ENCODE results near the gene OR4E1.
"Not testable (repeated sequence)": the region's sequence is repeated elsewhere in the genome, so short reads cannot be mapped to it uniquely, and the experiment has no call there.

The OR4E1 gene

DNA sequence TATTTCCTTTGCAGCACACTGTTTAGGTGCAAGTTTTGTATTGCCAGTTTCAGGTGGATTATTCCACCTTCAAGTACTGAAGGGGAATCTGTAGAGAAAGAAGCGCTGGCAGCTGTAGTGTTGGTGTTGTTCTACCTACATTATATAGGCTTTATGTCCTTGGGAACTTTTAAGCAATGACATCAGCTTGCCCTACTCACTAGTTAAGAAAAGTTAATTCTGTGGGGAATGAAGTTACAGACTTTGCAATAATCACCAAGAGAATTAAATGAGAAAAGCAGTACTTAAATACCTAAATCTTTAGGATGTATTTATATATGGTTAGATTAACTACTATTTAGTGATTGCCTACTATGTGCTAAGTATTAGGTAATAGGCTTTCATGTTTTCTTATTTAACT is at the start of gene OR4E1:
TSS of gene OR4E1 (minus strand) at position 101 of the 400 bp plus-strand sequence. CDS start 2,883 bp downstream, outside the sequence.
- DNase-seq (ENCODE audit: low read depth): no peak

GRCh38 chr14:21721504-21721903 is 47.9 kb upstream of the OR4E1 start:
- DNase-seq (ENCODE audit: low read depth): no peak

DNA sequence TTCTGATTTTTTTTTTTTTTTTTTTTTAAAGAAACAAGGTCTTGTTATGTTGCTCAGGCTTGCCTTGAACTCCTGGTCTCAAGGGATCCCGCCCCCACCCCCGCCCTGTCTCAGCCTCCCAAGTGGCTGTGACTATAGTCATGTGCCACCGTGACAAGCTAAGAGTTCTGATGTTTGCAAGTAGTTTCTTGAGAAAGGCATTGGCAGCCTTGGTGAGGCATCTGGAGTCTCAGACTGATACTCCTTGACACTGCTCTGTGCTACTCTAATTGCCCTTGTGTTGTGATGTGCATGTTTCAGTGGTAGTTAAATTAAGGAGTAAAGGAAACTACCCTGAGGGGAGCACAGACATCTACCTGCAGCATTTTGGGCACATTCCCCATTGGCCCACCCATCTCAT is 46.2 kb upstream of the OR4E1 start:
- DNase-seq (ENCODE audit: low read depth): no peak

GRCh38 chr14:21714318-21714929 is 40.8 kb upstream of the OR4E1 start:
- DNase-seq (ENCODE audit: low read depth): no peak

DNA sequence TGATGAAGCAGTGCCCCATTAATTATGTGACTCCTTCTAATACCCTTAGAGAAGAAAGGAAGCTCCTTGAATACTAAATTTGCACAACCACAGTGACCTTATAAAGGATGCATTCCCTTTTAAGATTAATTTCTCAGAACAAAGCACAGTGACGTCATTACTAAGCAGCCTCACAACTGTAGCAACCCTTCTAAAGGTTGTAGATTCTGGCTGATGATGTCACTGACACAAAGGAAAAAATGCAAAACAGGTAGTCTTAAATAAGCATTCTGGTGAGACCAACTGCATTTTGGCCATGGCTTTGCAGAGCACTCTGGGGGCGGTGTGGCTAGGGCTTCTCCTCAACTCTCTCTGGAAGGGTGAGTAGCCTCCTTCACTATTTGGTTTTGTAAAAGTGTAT is 38.4 kb upstream of the OR4E1 start:
- no peak for DNase-seq (ENCODE audit: low read depth)

GRCh38 chr14:21711360-21711961 is 37.8 kb upstream of the OR4E1 start:
- no peak for DNase-seq (ENCODE audit: low read depth)

DNA sequence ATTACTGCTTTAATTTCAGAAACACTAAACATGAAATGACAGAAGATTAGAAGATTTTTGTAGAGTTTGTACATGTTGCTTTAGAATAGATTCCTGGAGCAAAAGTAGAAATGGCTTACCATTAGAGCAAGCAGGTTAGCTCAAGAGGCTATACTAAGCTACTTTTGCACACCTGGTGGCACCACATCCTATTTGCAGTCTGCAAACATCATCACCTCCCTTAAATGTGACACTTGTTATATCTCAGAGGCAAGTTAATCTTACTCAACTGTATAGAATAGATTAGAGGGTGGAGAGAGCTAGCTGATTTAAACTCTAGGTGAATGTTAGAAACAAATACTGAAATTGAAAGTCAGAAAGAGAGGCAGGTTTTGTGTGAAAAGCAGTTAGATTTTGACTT is 30.7 kb upstream of the OR4E1 start:
- DNase-seq (ENCODE audit: low read depth): no peak

GRCh38 chr14:21703357-21704326 is 30.0 kb upstream of the OR4E1 start:
- no peak for DNase-seq (ENCODE audit: low read depth)

- DNase-seq (ENCODE audit: low read depth): no peak
These were observed 28.7 kb upstream of the OR4E1 start for GRCh38 chr14:21702316-21702715.

- no peak for DNase-seq (ENCODE audit: low read depth)
These were observed 25.9 kb upstream of the OR4E1 start for GRCh38 chr14:21699551-21699950.

- DNase-seq (ENCODE audit: low read depth): not testable (repeated sequence)
These were observed 24.9 kb upstream of the OR4E1 start for GRCh38 chr14:21698538-21698937.

DNA sequence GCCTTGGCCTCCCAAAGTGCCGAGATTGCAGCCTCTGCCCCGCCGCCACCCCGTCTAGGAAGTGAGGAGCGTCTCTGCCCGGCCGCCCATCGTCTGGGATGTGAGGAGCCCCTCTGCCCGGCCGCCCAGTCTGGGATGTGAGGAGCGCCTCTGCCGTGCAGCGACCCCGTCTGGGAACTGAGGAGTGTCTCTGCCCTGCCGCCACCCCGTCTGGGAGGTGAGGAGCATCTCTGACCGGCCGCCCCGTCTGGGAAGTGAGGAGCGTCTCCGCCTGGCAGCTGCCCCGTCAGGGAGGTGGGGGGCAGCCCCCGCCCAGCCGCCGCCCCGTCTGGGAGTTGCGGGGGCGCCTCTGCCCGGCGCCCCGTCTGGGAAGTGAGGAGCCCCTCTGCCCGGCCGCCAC is 24.0 kb upstream of the OR4E1 start:
- not testable (repeated sequence) for DNase-seq (ENCODE audit: low read depth)

- no peak for DNase-seq (ENCODE audit: low read depth)
These were observed 20.8 kb upstream of the OR4E1 start for GRCh38 chr14:21694425-21694824.

DNA sequence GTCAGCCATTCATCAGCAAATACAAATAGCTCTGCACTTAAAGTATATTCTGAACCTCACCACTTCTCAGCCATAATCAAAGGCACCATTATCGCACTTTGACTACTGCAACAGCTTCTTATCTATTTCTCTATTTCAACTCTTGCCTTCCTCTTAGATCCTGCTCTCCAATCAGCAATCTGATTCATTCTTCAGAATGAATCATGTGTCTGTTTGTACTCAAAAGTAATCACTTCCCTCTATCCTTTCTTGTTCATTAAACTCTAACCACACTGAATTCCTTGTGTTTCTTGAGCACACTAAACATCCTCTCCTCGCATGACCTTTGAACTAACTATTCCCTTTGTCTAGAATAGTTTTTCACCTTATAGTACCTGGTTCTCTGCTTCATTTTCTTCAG is 12.8 kb upstream of the OR4E1 start:
- DNase-seq (ENCODE audit: low read depth): no peak

- DNase-seq (ENCODE audit: low read depth): no peak
These were observed 6.5 kb upstream of the OR4E1 start for GRCh38 chr14:21680072-21680471.

- no peak for DNase-seq (ENCODE audit: low read depth)
These were observed 1.9 kb upstream of the OR4E1 start for GRCh38 chr14:21675566-21675965.

DNA sequence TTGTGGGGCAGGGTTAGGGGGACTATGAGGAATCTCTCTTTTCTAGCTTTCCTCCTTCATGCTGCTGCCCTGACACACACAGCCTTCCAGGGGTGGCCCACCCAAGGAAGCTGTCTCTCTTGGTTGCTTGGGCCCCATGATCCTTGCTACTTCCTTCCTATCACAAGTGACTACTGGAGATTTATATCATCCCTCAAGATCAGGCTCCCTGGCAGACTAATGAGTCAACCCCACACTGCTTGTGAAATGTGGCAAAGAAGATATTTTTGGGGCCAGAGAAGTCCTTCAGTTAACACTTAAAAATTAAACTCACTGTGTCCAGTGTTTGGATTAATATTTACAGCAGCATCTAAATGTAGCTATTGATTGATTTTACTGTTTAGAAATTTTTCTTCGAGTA is 1.5 kb downstream of the OR4E1 start:
- DNase-seq (ENCODE audit: low read depth): no peak

DNA sequence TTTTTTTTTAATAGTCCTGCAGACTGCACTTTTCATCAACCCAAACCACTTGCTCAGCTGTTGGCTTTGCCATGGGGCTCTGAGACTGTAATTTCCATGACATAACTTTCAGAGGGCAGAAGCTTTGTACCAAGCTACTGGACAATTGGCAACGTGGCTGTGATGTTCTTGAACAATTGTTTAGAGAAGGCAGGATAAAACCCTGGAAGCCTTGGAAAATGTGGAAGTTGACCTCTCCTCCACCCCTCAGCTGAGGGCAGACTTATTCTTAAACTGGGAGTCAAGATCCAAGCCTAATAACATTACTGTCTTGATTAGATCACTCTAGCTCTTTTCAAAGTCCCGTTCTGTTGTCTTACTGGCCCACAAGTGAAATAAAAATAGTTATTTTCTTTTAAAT is 2.2 kb downstream of the OR4E1 start:
- DNase-seq (ENCODE audit: low read depth): no peak

GRCh38 chr14:21669284-21669683 is 4.3 kb downstream of the OR4E1 start:
- no peak for DNase-seq (ENCODE audit: low read depth)

DNA sequence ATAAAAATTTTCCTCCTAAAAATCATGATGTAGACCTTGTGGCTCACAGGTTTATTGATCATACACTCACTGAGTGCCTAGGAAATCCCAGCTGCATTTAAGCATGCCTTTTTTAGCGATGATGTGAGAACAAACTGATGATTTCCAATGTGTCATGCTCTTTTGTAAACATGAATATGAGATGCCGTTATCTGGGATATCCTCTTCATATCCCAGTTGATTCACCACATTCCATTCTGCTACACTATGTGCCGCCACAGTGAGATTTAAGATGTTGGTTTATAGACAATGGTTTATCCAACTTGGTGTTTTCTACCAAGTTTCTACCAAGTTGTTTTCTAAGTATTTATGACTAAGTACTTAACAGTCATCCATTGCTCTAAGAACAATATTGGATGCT is 5.2 kb downstream of the OR4E1 start:
- DNase-seq (ENCODE audit: low read depth): no peak

DNA sequence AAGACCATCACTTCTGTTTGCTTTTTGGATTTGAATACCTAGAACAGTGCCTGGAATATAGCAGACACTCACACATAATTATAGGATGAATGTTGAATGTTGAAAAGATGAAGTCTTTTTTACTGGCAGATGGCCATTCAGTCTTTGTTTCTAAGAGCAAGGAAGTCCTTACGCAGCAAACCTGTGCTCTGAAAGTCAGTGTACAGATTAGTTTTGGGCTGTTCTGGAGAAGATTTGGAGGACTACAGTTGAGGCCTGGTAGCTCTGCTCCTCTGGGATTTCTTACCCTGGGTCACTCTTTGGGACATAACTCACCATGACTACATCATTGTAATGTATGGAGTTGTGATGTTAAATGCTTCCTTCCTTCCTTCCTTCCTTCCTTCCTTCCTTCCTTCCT is 16.6 kb downstream of the OR4E1 start:
- DNase-seq (ENCODE audit: low read depth): no peak

- DNase-seq (ENCODE audit: low read depth): no peak
These were observed 19.4 kb downstream of the OR4E1 start for GRCh38 chr14:21654215-21654614.

DNA sequence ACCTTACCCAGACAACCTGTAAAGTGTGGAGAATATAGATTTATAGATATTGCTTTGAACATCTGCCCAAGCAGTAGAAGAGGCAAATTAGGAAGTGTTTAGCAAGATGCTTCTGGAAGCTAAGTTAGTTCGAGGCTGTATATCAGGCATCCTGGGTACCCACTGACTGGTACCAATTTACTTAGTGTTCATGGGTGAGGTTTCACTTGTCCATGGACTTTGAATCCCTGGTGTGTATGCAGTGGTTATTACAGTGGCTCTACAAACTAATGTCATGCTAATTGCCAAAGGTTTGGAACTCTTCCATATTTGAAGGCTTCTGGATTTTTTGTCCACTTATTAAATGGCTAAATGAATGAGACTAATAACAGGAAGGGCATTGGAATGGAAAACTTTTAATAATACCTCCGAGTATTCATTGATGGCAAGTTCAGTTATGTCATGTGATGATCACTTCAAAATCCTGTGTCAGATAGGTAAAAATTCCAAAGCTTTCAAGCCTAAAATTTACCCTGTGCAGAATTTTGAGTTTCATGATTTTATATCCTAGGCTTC is 20.2 kb downstream of the OR4E1 start, which contains the start of gene OR4E2:
TSS of gene OR4E2 (plus strand) at position 505 of the 555 bp plus-strand sequence. CDS start 11,248 bp downstream, outside the sequence.
- DNase-seq (ENCODE audit: low read depth): no peak

Data from activated gamma-delta T cell treated with anti-CD3 and anti-CD28 coated beads, Interleukin-2, amount 50 U/mL, for 16 hours (primary cell).